ENCODE results near the gene BAZ1B. TPM values are rescaled to one million over a fixed set of nuclear protein-coding genes. Genes with fewer than 3 reads are reported as not detected.
"Not testable (repeated sequence)": the region's sequence is repeated elsewhere in the genome, so short reads cannot be mapped to it uniquely, and the experiment has no call there.

Gene BAZ1B
- total RNA-seq, 1 donor from 2014 or later: 53.0 TPM

DNA sequence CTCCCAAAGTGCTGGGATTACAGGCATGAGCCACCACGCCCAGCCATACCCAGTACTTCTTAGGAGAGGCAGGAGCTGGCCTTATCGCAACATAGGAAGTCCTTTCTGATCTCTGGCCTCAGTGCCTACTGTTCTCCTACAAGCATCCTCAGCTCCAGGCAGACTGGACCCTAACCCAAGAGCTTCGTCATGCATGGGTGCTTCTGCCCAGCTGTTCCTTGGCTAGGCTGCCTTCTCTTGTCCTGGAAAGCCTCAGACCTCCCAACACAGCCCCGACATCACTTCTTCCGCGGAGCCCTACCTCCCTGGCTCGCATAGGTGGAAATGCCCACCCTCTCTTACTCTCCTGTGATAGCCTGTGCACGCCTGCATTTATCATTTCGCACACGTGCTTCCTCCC lies 19.6 kb upstream of the BAZ1B start:
- DNase-seq: no peak

DNA sequence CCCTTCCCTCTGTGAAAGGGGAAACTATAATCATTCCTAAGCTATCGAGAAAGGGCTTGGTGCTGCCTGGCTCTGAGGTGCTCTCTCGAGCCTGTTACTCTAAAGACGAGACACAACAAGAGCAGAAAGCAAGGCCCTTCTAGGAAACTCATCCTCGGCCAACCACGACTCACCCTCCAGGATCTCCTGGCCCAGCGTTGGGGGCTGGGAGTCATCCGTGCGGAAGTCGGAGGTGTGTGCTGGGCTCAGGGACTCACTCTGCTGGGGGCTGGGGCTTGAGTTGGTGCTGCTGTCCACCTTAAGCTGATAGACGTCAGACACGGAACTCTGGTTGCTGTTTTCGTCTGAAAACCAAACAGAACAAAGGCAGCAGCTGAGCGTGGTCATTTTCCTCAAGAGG lies 17.6 kb upstream of the BAZ1B start:
- no peak for DNase-seq

DNA sequence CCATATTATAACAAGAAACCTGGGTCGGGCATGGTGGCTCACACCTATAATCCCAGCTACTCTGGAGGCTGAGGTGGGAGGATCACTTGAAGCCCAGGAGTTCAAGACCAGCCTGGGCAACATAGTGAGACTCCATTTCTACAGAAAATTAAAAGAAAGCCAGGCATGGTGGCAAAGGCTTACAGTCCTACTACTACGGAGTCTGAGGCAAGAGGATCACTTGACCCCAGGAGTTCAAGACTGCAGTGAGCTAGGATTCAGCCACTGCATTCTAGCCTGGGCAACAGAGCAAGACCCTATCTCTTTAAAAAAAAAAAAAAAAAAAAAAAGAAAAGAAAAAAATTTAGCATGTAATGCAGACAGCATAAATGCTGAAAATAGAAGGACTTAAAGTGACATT lies 16.4 kb upstream of the BAZ1B start:
- not testable (repeated sequence) for DNase-seq

DNA sequence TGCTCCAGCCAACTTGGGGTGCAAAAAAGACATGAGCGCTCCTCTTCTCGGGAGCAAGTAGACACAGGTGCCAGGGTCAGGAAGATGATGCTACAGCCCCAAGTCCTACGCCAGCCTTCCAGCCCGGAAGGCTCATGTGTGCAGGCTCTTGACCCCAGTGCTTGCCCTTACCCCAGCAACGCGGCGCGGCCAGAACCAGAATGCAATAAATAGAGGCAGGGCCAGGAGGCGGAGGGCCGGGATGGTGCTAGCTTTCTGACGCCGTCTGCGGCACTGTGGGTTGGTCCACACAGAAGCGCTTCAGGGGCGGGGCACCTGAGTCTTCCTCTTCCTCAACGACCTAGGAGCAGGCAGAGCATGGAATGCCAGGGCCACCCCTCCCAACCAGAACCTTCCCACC lies 15.0 kb upstream of the BAZ1B start:
- DNase-seq: no peak

DNA sequence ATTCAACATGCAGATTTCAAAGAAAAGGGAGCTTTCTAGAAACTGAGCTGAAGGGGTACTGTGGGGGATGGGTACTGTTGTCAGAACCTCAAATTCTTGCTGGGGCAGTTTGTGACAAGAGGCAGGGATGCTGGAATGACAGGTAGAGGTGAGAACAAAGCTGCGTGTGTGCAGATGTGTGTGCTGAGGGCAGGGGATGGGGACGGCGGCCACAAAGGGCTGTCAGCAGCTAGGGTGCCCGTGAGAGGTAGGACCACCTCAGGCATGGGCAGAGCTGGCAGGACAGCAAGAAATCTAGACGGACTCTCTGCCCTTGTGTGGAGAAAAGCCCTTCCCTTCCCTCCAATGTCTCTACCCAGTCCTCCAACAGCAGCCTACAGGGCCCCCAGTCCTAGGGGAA lies 14.4 kb upstream of the BAZ1B start:
- no peak for DNase-seq

DNA sequence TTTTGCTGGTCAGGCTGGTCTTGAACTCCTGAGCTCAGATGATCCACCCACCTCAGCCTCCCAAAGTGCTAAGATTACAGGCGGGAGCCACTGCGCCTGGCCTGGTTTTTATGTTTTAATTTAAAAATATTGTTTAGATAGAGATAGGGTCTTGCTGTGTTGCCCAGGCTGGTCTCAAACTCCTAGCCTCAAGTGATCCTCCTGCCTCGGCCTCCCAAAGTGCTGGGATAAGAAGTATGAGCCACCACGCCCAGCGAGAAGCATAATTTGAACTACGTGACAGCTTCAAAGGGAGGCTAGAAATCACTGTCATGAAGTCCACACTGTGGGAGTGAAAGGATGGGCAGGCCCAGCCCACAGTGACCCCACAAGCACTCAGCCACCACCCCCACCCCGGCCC lies 13.8 kb upstream of the BAZ1B start:
- not testable (repeated sequence) for DNase-seq

DNA sequence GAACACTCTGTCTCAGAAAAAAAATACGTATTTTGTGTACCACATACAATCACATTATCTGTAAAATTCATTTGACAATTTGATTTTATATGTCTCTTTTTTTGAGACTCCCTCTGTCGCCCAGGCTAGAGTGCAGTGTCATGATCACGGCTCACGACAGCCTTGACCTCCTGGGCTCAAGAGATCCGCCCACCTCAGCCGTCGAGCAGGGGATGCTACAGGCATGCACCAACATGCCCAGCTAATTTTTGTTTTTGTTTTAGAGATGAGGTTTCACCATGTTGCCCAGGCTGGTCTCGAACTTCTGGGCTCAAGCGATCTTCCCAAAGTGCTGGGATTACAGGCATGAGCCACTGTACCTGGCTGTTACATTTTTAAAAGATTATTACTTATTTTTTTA lies 11.6 kb upstream of the BAZ1B start:
- DNase-seq: no peak

DNA sequence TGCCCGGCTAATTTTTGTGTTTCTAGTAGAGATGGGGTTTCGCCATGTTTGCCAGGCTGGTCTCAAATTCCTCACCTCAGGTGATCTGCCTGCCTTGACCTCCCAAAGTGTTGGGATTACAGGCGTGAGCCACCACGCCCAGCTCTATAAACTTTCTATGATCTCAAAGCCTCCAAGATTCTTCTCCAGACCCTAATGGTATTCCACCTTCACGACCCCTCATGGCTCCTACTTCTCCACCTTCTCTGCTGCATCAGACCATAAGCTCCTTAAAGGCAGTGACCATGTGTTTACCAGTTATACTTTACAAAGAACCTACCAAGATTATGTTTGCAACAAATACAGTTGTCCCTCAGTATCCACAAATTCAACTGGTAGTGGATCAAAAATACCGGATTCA lies 10.1 kb upstream of the BAZ1B start:
- DNase-seq: no peak

DNA sequence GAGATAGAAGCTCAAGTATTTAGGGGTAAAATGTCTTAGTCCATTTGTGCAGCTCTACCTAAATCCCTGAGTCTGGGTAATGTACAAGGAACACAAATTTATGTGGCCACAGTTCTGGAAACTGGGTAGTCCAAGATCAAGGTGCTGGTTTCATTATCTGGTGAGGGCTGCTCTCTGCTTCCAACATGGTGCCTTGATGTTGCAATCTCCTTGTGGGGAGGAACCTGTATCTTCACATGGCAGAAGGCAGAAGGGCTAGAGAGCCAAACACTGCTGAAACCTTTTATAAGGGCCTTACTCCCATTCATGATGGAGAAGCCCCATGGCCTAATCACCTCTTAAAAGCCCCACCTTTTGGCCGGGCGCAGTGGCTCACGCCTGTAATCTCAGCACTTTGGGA lies 8.7 kb upstream of the BAZ1B start:
- DNase-seq: no peak

DNA sequence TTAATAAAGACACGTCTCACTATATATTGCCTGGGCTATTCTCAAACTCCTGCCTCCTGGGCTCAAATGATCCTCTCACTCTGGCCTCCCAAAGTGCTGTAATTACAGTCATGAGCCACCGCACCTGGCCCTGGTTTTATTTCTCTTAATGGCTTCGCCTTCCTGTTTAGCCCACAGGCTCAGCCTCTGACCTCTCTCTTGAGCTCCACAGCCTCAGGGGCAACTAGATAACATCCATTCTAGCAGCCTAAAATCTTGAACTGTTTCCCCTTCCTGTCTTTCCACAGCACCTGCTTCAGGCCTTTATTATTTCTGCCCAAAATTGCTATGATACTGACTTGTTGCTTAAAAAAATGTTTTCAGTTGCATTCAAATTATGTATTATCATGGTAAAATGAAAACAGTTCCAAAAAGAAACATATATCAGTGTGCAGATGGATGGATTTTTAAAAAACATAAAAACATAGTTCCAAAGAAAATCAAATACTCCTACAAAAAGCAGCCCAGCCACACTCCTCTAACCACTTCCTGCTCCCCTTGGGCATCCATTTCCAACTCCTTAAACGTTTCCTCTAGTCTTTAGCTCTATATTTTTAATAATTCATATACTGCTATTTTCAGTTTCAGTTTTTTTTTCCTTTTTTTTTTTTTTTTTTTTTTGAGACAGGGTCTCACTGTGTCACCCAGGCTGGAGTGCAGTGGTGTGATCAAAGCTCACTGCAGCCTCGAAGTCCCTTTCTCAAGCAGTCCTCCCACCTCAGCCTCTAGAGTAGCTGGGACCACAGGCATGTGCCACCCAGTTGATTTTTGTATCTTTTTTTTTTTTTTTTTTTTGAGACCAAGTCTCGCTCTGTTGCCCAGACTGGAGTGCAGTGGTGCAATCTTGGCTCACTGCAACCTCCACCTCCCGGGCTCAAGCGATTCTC lies 5.1 kb upstream of the BAZ1B start:
- no peak for DNase-seq

DNA sequence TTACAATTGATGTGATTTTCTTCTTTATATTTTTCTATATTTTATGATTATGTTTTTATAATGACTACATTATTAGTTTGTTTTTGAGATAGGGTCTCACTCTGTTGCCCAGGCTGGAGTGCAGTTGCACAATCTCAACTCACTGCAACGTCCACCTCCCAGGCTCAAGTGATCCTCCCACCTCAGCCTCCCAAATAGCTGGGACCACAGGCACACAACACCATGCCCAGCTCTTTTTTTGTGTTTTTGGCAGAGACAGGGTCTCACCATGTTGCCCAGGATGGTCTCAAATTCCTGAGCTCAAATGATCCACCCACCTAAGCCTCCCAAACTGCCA lies 4.0 kb upstream of the BAZ1B start:
- not testable (repeated sequence) for DNase-seq

DNA sequence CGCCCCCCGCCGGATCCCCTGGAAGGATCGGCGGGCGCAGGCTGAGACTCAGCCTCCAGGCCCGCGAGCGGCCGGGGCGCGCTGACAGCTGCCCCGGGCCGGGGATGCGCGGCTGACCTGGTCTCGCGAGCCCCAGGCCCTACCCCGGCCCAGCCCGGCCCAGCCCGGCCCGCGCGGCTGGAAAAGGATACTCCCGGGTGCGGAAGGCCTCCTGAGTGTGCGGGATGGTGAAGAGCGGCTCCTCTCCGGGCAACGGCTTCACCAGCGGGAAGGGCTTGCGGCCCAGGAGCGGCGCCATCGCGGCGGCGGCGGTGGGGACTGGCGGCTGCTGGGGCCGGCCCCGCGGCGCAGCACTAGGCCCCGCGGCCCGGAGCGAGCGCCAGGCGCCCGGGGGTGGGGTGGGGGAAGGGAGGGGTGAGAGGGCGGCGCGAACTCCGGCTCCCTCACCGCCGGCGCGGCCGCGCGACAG lies 423 bp downstream of the BAZ1B start:
- no peak for DNase-seq

DNA sequence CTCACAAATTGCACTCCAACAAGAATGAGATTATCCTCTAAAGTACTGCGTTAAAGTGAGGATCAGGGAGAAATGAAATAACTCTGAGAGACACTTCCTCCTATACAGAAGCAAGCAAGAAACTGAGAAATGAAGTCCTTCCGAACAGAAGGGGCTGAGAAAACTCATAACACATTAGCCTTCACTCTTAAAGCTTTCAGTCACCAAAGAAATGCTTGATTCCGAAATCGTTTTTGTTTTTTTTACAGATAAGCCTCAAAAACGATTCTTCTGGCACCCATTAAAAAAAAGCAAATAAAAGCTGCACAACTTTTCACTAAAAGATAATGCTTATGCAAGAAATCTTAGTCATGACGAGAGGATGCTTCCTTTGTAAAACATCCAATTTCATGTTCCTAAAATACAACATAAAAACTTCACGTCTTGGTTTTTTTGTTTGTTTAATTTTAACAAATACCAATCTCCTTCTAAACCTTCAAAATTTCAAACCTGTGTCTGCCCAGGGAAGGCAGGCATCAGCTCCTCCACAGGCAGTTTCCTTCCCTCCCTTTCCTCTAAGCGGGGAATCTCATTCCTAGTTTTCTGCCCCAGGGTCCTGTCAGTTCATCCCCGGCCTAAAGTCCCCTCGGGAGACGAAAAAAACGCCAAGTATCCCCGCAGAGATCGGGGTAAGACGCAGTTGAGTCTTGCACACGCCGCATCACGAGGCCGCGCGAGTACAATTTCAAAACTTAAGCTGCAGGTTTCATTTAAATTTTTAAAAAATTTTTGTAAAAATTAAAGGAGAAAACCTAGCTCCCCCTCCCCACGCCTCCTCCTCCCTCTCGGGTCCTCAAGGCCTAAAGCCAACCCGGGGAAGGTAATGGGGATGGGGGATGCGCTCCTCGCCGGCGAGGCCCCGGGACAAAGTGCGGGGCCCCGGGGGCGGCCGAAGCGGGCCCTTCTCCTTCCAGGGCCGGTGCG lies 1.1 kb downstream of the BAZ1B start:
- no peak for DNase-seq

DNA sequence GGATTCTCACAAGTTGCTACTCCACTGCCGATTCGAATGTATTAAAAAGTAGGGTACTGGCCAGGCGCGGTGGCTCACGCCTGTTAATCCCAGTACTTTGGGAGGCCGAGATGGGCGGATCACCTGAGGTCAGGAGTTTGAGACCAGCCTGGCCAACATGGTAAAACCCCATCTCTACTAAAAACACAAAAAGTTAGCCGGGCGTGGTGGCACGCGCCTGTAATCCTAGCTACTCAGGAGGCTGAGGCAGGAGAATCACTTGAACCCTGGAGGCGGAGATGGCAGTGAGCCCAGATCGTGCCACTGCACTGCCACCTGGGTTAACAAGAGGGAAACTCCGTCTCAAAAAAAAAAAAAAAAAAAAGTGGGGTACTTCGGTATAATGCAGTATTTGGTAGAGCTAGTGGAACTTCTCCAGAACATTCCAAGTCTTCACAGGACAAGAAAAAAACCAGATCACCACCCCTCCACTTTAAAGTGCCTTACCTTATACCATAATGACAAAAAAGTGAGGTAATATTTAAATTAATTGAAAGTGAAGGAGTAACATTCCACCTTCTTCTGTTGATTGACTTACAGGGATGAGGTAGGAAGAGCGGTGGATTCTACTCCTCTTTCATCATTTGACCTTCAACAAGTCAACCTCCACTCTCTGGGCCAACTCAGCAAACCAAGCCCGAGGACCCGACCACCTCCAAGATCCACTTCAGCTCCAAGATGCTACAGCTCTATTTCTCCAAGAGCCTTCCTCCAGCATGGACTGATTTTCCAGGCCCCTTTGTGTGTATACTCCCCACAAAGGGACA lies 2.0 kb downstream of the BAZ1B start:
- no peak for DNase-seq

DNA sequence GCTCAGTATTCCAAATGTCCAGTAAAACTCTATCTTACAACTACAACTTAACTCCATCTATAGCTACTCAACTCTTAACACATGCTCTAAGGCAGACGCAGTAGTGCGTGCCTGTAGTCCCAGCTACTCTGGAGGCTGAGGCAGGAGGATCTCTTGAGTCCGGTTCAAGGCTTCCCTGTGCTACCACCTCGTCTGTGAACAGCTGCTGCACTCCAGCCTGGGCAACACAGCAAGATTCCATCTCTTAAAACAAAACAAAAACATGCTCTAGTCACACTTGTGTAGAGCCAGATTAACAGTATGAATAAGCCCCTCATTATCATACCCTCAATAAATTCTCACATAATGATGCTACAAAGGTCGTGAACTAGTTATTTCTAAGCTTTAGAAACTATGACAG lies 3.6 kb downstream of the BAZ1B start:
- DNase-seq: no peak

DNA sequence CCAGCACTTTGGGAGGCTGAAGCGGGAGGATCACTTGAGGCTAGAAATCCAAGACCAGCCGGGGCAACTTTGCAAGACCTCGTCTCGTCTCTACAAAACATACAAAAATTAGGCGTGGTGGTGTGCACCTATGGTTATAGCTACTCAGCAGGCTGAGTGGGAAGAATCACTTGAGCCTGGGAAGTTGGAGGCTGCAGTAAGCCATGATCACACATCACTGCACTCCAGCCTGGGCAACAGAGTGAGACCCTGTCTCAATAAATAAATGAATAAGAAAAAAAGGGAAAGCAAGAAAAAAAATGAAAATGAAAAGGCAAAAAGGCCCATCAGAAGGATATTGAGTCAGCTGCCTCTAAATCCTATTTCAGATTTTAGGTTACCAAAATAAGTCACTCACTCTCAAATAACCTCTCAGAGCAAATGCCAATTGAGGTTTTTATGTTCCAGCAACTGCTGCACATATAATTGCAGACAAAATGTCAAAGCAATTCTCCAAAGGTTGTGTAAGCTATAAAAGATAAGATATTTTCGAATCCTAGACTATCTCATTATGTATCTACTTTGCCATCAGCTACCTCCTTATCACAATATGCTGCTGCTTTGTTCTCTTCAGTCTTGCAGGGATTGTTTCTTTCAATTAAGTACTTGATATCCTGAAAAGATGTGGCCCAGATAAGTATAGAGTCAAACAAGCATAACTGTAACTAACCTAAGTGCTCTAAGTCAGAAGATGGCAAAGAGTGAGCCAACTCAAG lies 4.7 kb downstream of the BAZ1B start:
- no peak for DNase-seq

DNA sequence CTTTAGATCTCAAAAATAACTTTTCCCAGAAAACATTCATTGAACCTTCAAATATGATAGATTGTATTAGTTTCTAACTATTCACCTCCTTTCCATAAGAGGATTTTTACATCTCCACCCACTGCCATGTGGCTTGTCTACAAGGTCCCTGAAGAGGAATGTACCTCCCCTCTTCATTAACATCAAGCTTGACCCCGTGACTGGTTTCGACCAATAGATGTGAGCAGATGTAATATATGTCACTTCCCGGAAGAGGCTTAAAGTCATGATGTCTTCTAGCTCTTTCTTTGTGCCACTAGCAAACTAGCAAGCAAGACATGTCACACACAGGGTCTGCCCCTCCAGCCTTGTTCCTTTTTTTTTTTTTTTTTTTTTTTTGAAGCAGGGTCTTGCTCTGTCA lies 6.9 kb downstream of the BAZ1B start:
- no peak for DNase-seq

DNA sequence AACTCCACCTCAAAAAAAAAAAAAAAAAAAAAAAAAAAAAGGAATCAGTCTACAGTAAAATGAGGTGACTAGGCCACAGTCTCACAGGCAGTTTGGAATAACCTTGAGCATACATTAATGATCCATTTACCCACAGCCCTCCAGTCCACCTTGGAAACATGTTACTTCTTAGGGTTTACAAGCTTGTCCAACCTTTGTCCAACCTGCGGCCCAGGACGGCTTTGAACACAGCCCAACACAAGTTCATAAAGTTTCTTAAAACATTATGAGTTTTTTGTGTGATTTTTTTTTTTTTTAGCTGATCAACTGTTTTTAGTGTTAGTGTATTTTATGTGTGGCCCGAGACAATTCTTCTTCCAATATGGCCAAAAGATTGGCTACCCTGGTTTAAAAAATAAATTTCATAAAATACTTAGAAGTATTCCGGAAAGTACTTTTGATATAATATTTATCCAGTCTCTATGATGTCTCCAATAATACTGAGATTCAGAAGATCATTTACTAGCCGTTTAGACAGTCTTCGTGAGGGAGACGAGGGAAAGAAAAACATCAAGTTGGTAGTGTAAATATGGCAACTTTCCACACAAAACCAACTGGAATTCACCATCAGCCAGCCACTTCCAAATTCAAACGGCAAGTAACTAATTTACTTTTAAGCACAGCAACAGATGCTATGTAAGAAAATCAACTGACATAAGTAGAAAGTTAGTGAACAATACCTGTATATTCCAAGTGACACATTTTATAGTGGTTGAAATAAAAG lies 9.9 kb downstream of the BAZ1B start:
- no peak for DNase-seq

DNA sequence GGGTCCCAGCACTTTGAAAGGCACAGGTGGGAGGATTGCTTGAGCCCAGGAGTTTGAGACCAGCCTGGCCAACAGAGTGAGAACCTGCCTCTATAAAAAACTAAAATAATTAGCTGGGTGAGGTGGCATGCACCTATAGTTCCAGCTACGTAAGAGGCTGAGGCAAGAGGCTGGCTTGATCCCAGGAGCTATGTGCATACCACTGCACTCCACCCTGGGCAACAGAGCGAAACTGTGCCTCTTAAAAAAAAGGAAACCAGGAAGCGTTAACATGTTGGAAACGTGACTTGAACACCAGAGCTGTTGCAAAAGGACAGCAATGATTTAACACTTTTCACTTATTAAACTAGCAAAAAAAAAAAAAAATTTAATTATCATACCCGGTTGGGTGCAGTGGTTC lies 12.6 kb downstream of the BAZ1B start:
- DNase-seq: no peak

DNA sequence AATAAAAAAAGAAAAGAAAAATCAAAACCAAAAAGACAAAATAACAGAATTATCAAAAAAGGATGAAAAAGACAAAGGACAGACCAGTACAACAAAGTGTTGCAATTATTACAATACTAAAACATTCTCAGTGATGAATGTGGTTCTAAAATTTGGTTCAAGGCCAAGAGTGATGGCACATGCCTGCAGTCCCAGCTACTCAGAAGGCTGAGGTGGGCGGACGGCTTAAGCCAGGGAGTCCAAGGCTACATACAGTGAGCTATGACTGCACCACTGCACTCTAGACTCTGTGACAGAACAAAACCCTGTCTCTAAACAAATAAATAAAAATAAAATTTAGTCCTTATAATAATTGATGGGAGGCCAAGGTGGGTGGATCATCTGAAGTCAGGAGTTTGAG lies 14.5 kb downstream of the BAZ1B start:
- no peak for DNase-seq

DNA sequence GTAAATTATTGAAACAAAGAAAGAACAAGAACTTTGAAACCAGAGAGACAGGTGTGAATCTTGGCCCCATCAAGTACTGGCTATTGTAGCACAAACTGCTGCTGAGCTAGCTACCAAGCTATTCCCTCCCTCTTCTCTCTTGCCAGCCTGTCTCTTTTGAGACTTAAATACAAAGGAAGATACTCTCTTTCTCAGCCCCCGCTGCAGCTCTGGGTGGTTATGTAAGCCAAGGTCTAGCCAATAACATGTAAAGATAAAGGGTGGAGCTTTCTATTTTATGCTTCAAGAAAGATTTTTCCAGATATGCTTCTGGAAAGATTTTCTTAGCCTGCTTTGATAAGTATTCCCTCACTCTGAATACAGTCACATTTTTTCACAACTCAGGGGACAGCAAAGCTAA lies 17.2 kb downstream of the BAZ1B start:
- peak; percentile 6 for DNase-seq
